Measurements from ENCODE around the gene NAGPA.
A peak's percentile ranks its signal among the peaks of the same experiment; 100 is the strongest.
"Not testable (repeated sequence)": the region's sequence is repeated elsewhere in the genome, so short reads cannot be mapped to it uniquely, and the experiment has no call there.

NAGPA gene

GRCh38 chr16:5033256-5034166, at the start of gene NAGPA:
NAGPA (minus strand) TSS chr16:5033935; CDS start chr16:5033914, 21 bp downstream.
- peak; percentile 84 for DNase-seq (ENCODE audit: extremely low read depth, insufficient read length)
- Histone ChIP-seq H3K27me3 (replicated peaks; ENCODE audit: control insufficient read depth, insufficient read depth, low read length) (no peaks in the 10 kb centered on the region), H3K36me3 (ENCODE audit: control insufficient read depth, insufficient read depth, low read length) (no peaks in the 10 kb centered on the region; the same call in 1 of the 2 replicates), H3K4me3 (replicated peaks; ENCODE audit: low read depth, low read length) (peak within 1 kb of the TSS; percentile 94)
- no peak for TF ChIP-seq CTCF (IDR thresholded peaks at IDR 0.05; ENCODE audit: insufficient read depth, low read length, poor library complexity, severe bottlenecking)

GRCh38 chr16:5080996-5081395, 47.3 kb upstream of the NAGPA start:
- H3K4me3 ChIP-seq (replicated peaks; ENCODE audit: low read depth, low read length); H3K27me3 ChIP-seq (replicated peaks; ENCODE audit: control insufficient read depth, insufficient read depth, low read length); DNase-seq (ENCODE audit: extremely low read depth, insufficient read length): not testable (repeated sequence)
- peaks cover 11% of the 10 kb centered on the region for H3K36me3 ChIP-seq (ENCODE audit: control insufficient read depth, insufficient read depth, low read length)

- peaks cover 16% of the 10 kb centered on the region for H3K36me3 ChIP-seq (ENCODE audit: control insufficient read depth, insufficient read depth, low read length)
- not testable (repeated sequence) for H3K4me3 ChIP-seq (replicated peaks; ENCODE audit: low read depth, low read length); DNase-seq (ENCODE audit: extremely low read depth, insufficient read length); H3K27me3 ChIP-seq (replicated peaks; ENCODE audit: control insufficient read depth, insufficient read depth, low read length)
Measured at GRCh38 chr16:5080461-5080860, 46.7 kb upstream of the NAGPA start.

GRCh38 chr16:5078626-5079025, 44.9 kb upstream of the NAGPA start:
- H3K27me3 ChIP-seq (replicated peaks; ENCODE audit: control insufficient read depth, insufficient read depth, low read length) = no peaks in the 10 kb centered on the region
- peaks cover 17% of the 10 kb centered on the region for H3K36me3 ChIP-seq (ENCODE audit: control insufficient read depth, insufficient read depth, low read length)
- DNase-seq (ENCODE audit: extremely low read depth, insufficient read length) = no peak
- TF ChIP-seq CTCF (IDR thresholded peaks at IDR 0.05; ENCODE audit: insufficient read depth, low read length, poor library complexity, severe bottlenecking) = no peak
- H3K4me3 ChIP-seq (replicated peaks; ENCODE audit: low read depth, low read length) = no peak overlapping the region

GRCh38 chr16:5077304-5077703, 43.6 kb upstream of the NAGPA start:
- H3K4me3 ChIP-seq (replicated peaks; ENCODE audit: low read depth, low read length) = no peak overlapping the region
- H3K27me3 ChIP-seq (replicated peaks; ENCODE audit: control insufficient read depth, insufficient read depth, low read length) = no peaks in the 10 kb centered on the region

GRCh38 chr16:5075637-5076036, 41.9 kb upstream of the NAGPA start:
- DNase-seq (ENCODE audit: extremely low read depth, insufficient read length) = no peak
- Histone ChIP-seq H3K27me3 (replicated peaks; ENCODE audit: control insufficient read depth, insufficient read depth, low read length) (no peaks in the 10 kb centered on the region), H3K4me3 (replicated peaks; ENCODE audit: low read depth, low read length) (no peak overlapping the region), H3K36me3 (ENCODE audit: control insufficient read depth, insufficient read depth, low read length) (peaks cover 17% of the 10 kb centered on the region)
- TF ChIP-seq CTCF (IDR thresholded peaks at IDR 0.05; ENCODE audit: insufficient read depth, low read length, poor library complexity, severe bottlenecking) = no peak

More at GRCh38 chr16:5077304-5077703, 43.6 kb upstream of the NAGPA start:
- no peak for TF ChIP-seq CTCF (IDR thresholded peaks at IDR 0.05; ENCODE audit: insufficient read depth, low read length, poor library complexity, severe bottlenecking)
- no peak for DNase-seq (ENCODE audit: extremely low read depth, insufficient read length)
- H3K36me3 ChIP-seq (ENCODE audit: control insufficient read depth, insufficient read depth, low read length) = peaks cover 17% of the 10 kb centered on the region

GRCh38 chr16:5073771-5074170, 40.0 kb upstream of the NAGPA start:
- not testable (repeated sequence) for H3K27me3 ChIP-seq (replicated peaks; ENCODE audit: control insufficient read depth, insufficient read depth, low read length)

More at GRCh38 chr16:5073771-5074170, 40.0 kb upstream of the NAGPA start:
- H3K36me3 ChIP-seq (ENCODE audit: control insufficient read depth, insufficient read depth, low read length) = peaks cover 17% of the 10 kb centered on the region
- not testable (repeated sequence) for H3K4me3 ChIP-seq (replicated peaks; ENCODE audit: low read depth, low read length); DNase-seq (ENCODE audit: extremely low read depth, insufficient read length)
